SK-N-MC (cell line): ENCODE results near the gene EFL1.

Source experiments
- EZH2 ChIP-seq: fragments of 200-600 bp; sonication (generic); IDR thresholded peaks from one replicate; pipeline ENCODE4 v1.6.1; 2017; ENCODE audit warnings: antibody characterized with exemption
- POLR2AphosphoS5 ChIP-seq: IDR thresholded peaks from 2 replicates; pipeline ENCODE4 v1.6.1; 2012; ENCODE audit warnings: mild to moderate bottlenecking, low read depth, low read length, borderline replicate concordance

GRCh38 chr15:82133251-82133650, 129.3 kb downstream of the EFL1 start:
- TF ChIP-seq POLR2AphosphoS5 (no peak), EZH2 (no peak)
